Measurements from ENCODE around the gene CACNA1E. TPM values are rescaled to one million over a fixed set of nuclear protein-coding genes. Genes with fewer than 3 reads are reported as not detected.

CACNA1E gene
- total RNA-seq, 1 donor from 2014 or later = not detected

DNA sequence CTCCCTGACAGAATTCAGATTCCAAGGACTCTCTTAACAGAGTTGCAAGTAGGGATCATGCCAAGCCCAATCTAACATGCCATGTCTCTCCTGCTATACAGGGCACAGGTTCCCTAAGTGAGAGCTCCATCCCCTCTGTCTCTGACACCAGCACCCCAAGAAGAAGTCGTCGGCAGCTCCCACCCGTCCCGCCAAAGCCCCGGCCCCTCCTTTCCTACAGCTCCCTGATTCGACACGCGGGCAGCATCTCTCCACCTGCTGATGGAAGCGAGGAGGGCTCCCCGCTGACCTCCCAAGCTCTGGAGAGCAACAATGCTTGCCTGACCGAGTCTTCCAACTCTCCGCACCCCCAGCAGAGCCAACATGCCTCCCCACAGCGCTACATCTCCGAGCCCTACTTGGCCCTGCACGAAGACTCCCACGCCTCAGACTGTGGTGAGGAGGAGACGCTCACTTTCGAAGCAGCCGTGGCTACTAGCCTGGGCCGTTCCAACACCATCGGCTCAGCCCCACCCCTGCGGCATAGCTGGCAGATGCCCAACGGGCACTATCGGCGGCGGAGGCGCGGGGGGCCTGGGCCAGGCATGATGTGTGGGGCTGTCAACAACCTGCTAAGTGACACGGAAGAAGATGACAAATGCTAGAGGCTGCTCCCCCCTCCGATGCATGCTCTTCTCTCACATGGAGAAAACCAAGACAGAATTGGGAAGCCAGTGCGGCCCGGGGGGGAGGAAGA lies 315.0 kb downstream of the CACNA1E start:
- no peak overlapping the region for H3K27ac Mint-ChIP-seq (ENCODE audit: unreplicated experiment)
- no peaks in the 10 kb centered on the region for H3K27me3 Mint-ChIP-seq (ENCODE audit: low read depth)
- no peak for DNase-seq (ENCODE audit: low spot score)
- TF ChIP-seq CTCF (IDR thresholded peaks at IDR 0.05) = no peak
- no peaks in the 10 kb centered on the region for H3K36me3 Mint-ChIP-seq (ENCODE audit: low read depth)
- no peak overlapping the region for H3K4me3 Mint-ChIP-seq (ENCODE audit: unreplicated experiment)
- H3K4me1 Mint-ChIP-seq (ENCODE audit: low read depth) = no peaks in the 10 kb centered on the region
- H3K9me3 Mint-ChIP-seq (ENCODE audit: low read depth) = peaks cover 11% of the 10 kb centered on the region

DNA sequence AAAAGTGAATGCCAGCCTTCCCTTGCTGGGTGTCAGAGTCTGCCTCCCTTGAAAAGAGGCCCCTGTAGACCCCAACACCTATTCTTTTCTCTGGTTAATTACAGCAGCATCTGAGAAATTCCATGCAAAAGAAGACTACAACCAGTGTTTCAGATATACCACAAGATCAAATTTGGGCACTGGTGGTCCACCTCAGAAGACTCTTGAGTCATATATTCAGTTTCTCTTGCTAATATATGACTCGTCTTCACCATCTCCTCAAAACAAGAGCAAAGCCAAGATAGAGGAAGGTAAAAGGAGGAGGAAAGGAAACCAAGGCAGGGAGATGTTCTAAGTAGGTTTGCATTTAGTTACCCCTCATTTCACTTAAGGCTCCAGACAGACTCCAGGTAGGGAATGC lies 318.3 kb downstream of the CACNA1E start:
- DNase-seq (ENCODE audit: low spot score) = no peak
- H3K36me3 Mint-ChIP-seq (ENCODE audit: low read depth) = no peaks in the 10 kb centered on the region

DNA sequence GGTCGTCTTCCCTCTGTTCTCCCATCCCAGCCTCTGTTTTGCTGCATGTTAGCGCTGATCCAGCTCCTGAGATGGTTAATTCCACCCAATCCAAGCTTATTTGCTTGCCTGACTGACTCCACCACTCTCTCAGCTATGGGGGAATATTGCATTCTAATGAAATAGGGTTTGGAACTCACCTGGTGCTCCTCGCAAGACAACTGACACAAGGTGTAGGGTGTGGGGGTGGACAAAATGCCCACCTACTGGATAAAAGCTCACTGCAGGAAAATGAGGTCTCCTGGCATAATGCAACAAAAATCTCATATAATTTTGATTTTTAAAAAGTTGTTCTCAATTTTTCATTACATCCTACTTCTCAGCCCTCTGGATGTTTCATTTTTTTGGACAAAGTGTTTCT lies 319.1 kb downstream of the CACNA1E start:
- Mint-ChIP-seq H3K4me3 (ENCODE audit: unreplicated experiment) (no peak overlapping the region), H3K36me3 (ENCODE audit: low read depth) (no peaks in the 10 kb centered on the region), H3K27ac (ENCODE audit: unreplicated experiment) (no peak overlapping the region), H3K9me3 (ENCODE audit: low read depth) (peaks cover 4% of the 10 kb centered on the region), H3K4me1 (ENCODE audit: low read depth) (no peaks in the 10 kb centered on the region), H3K27me3 (ENCODE audit: low read depth) (no peaks in the 10 kb centered on the region)
- no peak for DNase-seq (ENCODE audit: low spot score)
- TF ChIP-seq CTCF (IDR thresholded peaks at IDR 0.05) = no peak

More for the DNA sequence above, 318.3 kb downstream of the CACNA1E start:
- TF ChIP-seq CTCF (IDR thresholded peaks at IDR 0.05) = no peak
- H3K27me3 Mint-ChIP-seq (ENCODE audit: low read depth) = no peaks in the 10 kb centered on the region
- peaks cover 9% of the 10 kb centered on the region for H3K9me3 Mint-ChIP-seq (ENCODE audit: low read depth)
- no peak overlapping the region for H3K27ac Mint-ChIP-seq (ENCODE audit: unreplicated experiment)
- no peaks in the 10 kb centered on the region for H3K4me1 Mint-ChIP-seq (ENCODE audit: low read depth)
- no peak overlapping the region for H3K4me3 Mint-ChIP-seq (ENCODE audit: unreplicated experiment)

GRCh38 chr1:181803421-181803820 lies 320.1 kb downstream of the CACNA1E start:
- Mint-ChIP-seq H3K4me3 (ENCODE audit: unreplicated experiment) (no peak overlapping the region), H3K27me3 (ENCODE audit: low read depth) (no peaks in the 10 kb centered on the region), H3K9me3 (ENCODE audit: low read depth) (no peaks in the 10 kb centered on the region), H3K36me3 (ENCODE audit: low read depth) (no peaks in the 10 kb centered on the region), H3K27ac (ENCODE audit: unreplicated experiment) (no peak overlapping the region), H3K4me1 (ENCODE audit: low read depth) (no peaks in the 10 kb centered on the region)
- no peak for DNase-seq (ENCODE audit: low spot score)
- no peak for TF ChIP-seq CTCF (IDR thresholded peaks at IDR 0.05)

DNA sequence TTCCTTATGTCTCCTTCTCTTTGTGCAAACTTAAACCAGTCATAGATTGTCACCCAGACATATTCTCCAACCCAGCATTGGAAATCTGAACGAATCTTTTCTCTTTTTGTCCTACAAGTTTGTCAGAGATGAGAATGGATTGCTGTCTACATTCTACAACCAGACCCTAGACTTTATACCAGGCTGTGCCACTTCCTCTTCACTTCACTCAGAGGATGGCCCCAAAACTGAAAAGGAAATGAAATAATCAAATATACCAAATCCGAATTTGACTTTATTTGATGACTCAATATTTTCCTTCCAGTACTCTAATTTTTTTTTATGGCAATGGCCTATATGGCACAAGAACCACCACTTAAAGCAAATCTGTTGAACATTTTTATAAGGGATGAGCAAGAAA lies 321.7 kb downstream of the CACNA1E start:
- Mint-ChIP-seq H3K9me3 (ENCODE audit: low read depth) (no peaks in the 10 kb centered on the region), H3K27me3 (ENCODE audit: low read depth) (no peaks in the 10 kb centered on the region), H3K36me3 (ENCODE audit: low read depth) (no peaks in the 10 kb centered on the region), H3K4me3 (ENCODE audit: unreplicated experiment) (no peak overlapping the region), H3K4me1 (ENCODE audit: low read depth) (no peaks in the 10 kb centered on the region), H3K27ac (ENCODE audit: unreplicated experiment) (no peak overlapping the region)
- TF ChIP-seq CTCF (IDR thresholded peaks at IDR 0.05) = no peak
- no peak for DNase-seq (ENCODE audit: low spot score)
